ENCODE data around the gene SHMT1.
"Not testable (repeated sequence)": the region's sequence is repeated elsewhere in the genome, so short reads cannot be mapped to it uniquely, and the experiment has no call there.

- TF ChIP-seq POLR2A, CTCF (IDR thresholded peaks at IDR 0.05): not testable (repeated sequence)
These were observed 25.4 kb upstream of the SHMT1 start for GRCh38 chr17:18388728-18389127.
